Fibroblast of the aortic adventitia (primary cell): ENCODE data around the gene RELL2. TPM values are rescaled to one million over a fixed set of nuclear protein-coding genes. Genes with fewer than 3 reads are reported as not detected.
"Not testable (repeated sequence)": the region's sequence is repeated elsewhere in the genome, so short reads cannot be mapped to it uniquely, and the experiment has no call there.

Experiments used
- DNase-seq: peaks from one replicate; pipeline ENCODE4 v3.0.0-alpha.2; 2010; ENCODE audit warnings: low read depth
- H3K4me3 ChIP-seq: 2 replicates; pipeline ENCODE4 v1.5.1; 2011; ENCODE audit warnings: low read depth, mild to moderate bottlenecking, control low read depth, low read length, moderate library complexity
- total RNA-seq: library from RNA; depleted of rRNA; stranded (reverse); fragments of >200 nt; gene quantifications from 2 replicates; pipeline ENCODE4 v1.2.3, GENCODE V29; 2012; ENCODE audit warnings: low replicate concordance
- TF ChIP-seq, protein P1 (sequence below): IDR thresholded peaks from 2 replicates; pipeline ENCODE4 v1.5.1; 2011; ENCODE audit warnings: mild to moderate bottlenecking, low read length, control low read depth, inconsistent platforms; ENCODE audit not compliant: insufficient read depth

The RELL2 gene
- total RNA-seq, 1 donor, result 2.6 TPM

- TF ChIP-seq, protein P1, sequence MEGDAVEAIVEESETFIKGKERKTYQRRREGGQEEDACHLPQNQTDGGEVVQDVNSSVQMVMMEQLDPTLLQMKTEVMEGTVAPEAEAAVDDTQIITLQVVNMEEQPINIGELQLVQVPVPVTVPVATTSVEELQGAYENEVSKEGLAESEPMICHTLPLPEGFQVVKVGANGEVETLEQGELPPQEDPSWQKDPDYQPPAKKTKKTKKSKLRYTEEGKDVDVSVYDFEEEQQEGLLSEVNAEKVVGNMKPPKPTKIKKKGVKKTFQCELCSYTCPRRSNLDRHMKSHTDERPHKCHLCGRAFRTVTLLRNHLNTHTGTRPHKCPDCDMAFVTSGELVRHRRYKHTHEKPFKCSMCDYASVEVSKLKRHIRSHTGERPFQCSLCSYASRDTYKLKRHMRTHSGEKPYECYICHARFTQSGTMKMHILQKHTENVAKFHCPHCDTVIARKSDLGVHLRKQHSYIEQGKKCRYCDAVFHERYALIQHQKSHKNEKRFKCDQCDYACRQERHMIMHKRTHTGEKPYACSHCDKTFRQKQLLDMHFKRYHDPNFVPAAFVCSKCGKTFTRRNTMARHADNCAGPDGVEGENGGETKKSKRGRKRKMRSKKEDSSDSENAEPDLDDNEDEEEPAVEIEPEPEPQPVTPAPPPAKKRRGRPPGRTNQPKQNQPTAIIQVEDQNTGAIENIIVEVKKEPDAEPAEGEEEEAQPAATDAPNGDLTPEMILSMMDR, result no peak
- DNase-seq, result no peak
- H3K4me3 ChIP-seq, result no peak overlapping the region
Observed at GRCh38 chr5:141602606-141603005, 34.2 kb upstream of the RELL2 start.

DNA sequence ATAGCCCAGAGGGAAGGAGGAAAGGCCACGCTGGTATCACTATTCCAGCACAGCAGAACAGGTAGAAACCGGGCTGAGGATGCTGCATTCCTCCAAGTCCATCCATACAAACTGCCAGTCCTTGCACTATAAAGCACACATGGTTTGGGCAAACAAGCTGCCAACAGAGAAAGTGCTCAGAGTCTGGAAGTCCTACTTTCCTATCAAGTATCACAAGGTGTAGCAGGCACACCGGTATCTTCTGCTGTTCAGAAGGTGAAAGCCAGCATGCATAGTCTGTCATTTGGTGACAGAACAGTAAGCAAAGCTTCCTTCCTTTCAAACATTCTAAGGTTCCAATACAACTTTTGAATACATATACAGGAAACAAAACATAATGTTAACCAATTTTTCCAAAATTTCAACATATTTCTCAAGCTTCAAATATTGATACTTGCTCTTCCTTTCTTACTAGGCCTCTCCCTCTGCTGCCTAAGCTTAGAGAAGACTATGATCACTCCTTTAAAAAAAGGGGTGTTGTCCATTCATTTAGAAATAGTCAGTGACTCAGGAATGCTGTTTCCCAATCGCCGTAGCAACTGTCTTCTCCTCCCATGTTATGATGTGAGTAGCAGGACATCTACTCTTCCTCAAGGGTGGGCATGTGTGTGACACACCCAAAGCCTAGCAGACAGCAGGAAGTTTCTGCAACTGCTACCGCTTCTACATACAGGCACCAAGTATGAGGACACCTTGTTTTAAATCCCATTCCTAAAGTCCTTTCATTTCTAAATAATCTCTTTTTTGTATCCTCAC, 32.7 kb upstream of the RELL2 start:
- DNase-seq, result peak; percentile 92
- TF ChIP-seq, protein P1, result no peak
- H3K4me3 ChIP-seq, result peak overlapping the region; percentile 34

DNA sequence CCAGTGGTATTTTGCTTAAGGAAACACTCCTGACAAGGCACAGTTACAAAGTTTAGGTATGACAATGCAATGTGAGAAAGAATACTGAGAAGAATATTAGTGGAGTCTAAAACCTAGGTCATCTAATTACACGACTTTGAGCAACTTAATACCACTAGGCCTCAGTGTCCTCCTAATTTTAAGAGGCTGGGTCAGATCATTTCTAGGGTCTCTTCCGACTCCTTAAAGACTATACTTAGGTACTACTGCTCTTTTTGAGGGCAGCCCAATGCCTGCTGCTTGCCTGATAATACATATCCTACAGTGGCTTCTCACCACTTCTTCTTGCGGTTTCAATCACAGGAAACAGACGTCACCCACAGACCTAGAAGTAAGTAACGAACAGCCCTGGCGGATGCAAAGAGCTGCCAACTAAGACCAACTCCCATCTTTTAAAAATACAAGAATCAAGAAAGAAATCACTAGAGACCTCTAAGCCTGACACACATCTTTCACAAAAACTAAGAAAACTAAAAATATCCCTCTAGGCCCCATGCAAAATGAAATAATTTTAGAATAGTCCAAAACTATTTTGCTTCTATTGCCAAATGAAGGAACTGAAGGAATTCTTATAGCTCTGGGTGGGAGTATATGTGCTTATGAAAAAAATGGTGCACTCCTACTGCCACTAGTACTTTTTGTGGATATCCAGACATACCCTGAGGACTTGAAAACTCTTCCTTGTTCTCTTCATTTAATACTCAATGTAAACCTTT, 31.1 kb upstream of the RELL2 start:
- TF ChIP-seq, protein P1, result peak; percentile 11
- peak; percentile 82 for DNase-seq
- no peak overlapping the region for H3K4me3 ChIP-seq

DNA sequence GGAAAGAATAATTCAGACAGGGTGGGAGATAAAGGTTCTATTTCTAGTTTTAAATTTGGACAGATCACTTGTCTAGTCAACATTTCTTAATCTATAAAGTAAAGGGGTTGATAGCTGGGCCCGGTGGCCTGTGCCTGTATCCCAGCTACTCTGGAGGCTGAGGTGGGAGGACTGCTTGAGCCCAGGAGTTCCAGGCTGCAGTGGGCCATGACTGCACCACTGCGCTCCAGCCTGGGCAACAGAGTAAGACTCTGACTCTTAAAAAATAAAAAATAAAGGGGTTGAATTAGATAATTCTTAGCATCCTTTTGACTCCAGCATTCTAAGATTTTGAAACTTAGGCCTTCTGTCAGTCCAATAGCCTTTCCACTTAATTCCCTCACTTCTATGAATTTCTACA, 28.8 kb upstream of the RELL2 start:
- TF ChIP-seq, protein P1, result no peak
- no peak overlapping the region for H3K4me3 ChIP-seq
- no peak for DNase-seq

DNA sequence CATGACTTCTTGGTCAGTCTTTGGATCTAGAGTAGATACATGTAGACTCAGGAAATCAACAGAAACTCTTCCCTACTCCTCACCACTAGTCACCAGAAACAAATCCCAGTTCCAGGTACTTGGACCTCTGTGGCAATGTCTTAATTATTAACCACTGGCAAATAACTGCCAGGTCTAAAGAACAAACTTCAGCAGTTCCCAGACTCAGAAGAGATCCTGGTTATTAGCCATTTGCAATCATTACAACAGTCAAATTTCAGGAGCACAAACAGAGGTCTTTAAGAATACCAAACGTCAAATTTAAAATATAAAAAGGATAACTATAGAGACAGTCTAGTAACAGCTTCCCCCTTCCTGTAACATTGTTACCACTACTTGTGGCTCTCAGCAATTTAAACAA, 28.2 kb upstream of the RELL2 start:
- DNase-seq, result no peak
- TF ChIP-seq, protein P1, result no peak
- H3K4me3 ChIP-seq, result no peak overlapping the region

DNA sequence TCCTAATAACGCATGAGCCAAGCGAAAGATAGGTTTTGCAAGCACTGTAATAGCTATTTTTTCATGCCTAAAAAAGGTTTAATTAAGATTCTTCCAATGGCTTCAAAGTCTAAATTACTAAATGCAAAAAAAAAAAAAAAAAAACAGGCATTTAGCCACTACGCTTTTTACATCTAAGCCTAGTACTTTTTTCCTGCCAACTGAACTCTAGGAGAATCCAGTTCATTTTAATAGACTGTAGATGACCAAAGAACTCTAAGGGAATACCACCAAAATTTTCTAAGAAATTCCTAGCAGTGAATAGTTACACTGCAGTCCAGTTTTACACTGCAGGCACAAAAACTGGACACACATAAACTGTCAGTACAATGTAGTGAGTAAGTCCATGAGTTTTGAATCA, 27.8 kb upstream of the RELL2 start:
- TF ChIP-seq, protein P1, result no peak
- DNase-seq, result no peak
- no peak overlapping the region for H3K4me3 ChIP-seq

- H3K4me3 ChIP-seq, DNase-seq: not testable (repeated sequence)
Observed at GRCh38 chr5:141609921-141610320, 26.9 kb upstream of the RELL2 start.
